NOMO-1 treated with dmso at 0.1 percent for 144 hours (cell line): ENCODE data around the gene PRR11.
"Not testable (repeated sequence)": the region's sequence is repeated elsewhere in the genome, so short reads cannot be mapped to it uniquely, and the experiment has no call there.

ENCODE experiments used
- DNase-seq: peaks from one replicate; lab custom pipeline; 2025; ENCODE audit not compliant: unreplicated experiment; lab: John Stamatoyannopoulos, UW

Gene PRR11

GRCh38 chr17:59155439-59156177 lies at the start of gene PRR11:
Gene PRR11 (plus strand): TSS chr17:59155746. CDS start chr17:59169753, 14,007 bp downstream.
- DNase-seq: peak; percentile 99

DNA sequence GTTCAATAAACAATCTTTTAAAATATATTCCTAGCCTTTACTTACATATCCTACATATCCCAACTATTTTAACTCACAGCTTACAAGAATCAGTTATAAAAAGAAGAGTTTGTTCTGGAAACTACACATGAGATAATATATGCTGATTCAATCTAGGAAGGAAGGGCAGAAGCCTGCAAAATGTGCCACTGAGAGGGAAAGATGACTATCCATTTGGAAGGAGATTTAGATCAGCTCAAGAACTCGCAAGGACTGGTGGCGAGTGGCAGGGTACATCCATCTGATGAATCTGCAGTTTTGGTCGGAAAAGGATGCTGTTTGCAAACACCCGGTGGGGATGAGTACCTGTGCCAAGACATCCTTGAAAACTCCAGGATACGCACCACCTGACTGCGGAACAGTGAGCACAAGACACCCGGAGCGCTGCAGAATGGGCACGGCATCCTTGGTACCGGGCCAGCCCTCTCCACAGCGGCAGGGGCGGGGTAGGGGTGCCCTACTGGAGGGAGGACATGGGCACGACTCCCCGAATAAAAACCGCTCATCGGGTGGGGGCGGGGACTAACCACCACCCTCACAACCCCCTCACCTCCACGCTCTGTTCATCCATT lies 49.6 kb upstream of the PRR11 start:
- DNase-seq: no peak

DNA sequence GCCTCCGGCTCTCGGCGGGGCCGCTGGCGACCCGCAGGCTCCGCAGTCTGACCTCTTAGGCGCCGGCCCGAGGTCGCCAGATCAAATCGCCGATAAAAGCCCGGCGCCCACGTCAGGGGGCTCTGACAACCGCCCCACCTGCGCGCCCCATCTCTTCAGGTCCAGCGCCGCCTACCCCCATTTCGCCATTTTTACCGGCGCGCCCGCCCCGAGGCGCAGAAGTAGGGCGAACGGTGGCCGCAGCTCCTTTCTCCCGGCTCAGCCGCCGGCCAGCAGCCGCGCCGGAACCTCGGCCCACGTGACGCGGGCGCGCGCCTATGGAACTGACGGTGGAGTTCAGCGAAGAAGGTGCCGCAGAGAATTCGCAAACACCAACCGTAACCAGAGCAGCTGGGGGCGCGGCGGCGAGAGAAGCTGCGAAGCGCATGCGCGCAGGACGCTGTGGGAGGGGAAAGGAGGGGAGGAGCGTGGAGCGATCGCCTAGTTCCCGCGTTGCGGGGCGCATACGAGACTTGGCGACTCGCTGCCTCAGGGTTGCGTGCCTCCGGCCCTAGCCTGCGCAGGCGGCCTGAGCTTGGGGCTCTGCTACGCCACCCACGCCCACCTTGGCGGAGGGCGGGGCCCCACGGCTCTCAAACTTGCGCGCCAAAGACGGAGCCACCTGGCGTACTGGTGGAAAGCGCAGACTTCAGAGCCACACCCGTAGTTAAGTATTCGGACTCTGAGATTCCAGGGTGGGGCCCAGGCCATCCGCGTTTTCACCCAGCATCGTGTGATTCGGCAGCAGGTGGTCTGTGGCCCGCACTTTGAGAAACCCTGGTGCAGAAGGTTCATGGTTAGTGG lies 48.9 kb upstream of the PRR11 start, which contains the start of gene TRIM37:
Gene TRIM37, minus strand, starts transcription at position 418 of the 843 bp plus-strand sequence. CDS start 419 bp downstream, outside the sequence.
- DNase-seq: peak; percentile 98

DNA sequence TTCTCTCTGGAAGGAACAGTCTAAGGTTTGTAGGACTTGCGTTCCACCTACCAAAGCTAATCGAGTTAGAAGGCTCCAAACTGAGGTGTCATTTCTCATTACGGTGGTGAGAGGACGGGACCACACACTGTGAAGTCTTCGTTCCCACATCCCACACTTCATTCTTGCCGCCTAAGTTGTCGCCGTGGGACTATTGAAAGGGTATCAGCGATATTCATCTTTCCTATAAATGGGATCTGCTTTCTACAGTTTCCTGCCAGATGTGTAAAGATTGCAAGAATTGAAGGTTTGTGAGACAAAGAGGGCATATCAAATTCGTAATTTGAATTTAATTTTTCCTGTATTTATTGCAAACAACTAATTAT lies 48.3 kb upstream of the PRR11 start:
- no peak for DNase-seq

GRCh38 chr17:59108400-59109102 lies 47.0 kb upstream of the PRR11 start:
- DNase-seq: no peak

DNA sequence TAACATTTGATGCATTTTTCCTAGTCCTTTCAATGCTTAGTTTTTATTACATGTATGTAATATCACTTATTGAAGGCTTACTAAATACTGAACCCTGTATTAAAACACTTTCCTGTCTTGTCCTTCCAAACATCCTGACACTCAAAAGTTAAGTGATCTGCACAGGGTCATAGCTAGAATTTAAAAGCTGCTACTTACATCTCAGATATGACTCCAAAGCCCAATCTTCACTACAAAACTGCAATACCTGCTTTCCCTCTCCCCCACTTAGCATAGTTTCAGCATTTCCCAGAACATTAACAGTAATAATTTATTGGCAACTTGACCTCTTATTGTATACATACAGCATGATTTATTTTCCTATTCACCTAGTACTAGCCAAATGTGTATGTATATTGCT lies 44.6 kb upstream of the PRR11 start:
- no peak for DNase-seq

DNA sequence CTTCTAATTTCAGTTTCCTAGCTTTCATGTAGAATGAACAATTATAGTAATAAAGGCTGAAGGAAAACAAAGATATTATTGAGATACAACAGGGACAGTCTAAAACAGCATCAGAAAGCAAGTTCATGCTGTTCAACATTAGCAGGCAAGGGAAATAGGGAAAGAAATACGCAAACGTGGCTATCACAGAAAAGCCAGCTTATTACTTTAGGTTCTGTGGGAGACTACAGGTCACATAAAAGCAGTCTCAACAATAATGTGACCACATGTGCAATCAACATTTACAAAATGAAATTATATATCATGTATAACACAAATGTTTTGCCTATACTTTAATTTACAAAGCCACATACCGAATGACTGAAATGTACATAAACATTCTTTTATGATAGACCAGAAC lies 44.0 kb upstream of the PRR11 start:
- DNase-seq: no peak

DNA sequence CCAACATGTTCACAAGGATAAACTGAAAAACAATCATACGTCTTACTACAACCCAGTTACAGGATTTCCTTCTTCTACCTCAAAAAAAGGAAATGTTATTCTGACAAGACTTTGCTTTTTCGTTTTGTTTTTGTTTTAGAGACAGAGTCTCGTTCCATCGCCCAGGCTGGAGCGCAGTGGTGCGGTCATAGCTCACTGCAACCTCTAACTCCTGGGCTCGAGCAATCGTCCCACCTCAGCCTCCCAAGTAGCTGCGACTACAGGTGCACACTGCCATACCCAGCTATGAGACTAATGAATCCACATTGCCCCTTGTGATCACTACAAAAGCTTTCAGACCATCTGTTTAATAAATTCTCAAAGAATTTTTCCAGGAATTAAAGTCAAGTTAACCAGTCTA lies 40.1 kb upstream of the PRR11 start:
- no peak for DNase-seq

GRCh38 chr17:59121901-59122480 lies 33.6 kb upstream of the PRR11 start:
- no peak for DNase-seq

GRCh38 chr17:59124665-59125064 lies 30.9 kb upstream of the PRR11 start:
- DNase-seq: no peak

GRCh38 chr17:59126809-59127417 lies 28.6 kb upstream of the PRR11 start:
- no peak for DNase-seq

DNA sequence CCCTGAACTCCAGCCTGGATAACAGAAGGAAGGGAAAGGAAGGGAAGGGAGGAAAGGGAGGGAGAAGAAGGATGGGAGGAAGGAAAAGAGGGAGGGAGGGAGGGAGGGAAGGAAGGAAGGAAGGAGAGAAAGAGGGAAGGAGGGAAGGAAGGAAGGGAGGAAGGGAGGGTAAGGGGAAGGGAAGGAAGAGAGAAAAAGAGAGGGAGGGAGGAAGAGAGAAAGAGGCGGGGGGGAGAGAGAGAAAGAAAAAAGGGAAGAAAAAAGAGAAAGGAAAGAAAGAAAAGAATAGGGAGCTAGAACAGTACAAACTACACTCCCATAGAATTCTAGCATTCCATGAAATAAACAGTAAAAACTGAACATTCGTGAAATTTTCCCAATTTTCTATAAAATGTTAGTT lies 25.7 kb upstream of the PRR11 start:
- no peak for DNase-seq

DNA sequence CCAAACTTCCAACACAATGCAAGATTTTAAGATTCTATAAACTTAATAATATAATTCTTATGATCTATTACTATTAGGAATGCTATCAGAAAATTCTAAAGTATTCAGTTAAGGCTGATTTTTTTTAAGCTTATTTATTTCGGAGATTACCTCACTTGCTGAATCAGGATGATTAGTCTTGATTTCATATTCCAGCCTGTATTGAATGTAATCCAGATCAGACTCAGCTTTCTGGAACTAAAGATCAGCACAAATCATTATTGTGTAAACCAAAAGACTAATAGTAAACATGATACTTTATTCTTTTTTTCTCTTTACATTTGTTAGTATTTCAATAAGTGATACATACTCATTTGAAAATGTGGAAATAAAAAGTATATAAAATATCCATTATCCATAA lies 24.4 kb upstream of the PRR11 start:
- DNase-seq: no peak

DNA sequence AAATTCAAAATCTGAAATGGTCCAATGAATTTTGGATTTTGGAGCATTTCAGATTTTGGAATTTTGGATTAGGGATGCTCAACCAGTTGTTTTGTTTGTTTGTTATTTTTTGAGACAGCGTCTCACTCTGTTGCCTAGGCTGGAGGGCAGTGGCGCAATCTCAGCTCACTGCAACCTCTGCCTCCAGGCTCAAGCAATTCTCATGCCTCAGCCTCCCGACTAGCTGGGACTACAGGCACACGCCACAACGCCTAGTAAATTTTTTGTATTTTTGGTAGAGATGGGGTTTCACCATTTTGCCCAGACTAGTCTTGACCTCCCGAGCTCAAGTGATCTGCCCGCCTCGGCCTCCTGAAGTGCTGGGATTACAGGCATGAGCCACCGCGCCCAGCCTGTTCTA lies 17.2 kb upstream of the PRR11 start:
- not testable (repeated sequence) for DNase-seq

DNA sequence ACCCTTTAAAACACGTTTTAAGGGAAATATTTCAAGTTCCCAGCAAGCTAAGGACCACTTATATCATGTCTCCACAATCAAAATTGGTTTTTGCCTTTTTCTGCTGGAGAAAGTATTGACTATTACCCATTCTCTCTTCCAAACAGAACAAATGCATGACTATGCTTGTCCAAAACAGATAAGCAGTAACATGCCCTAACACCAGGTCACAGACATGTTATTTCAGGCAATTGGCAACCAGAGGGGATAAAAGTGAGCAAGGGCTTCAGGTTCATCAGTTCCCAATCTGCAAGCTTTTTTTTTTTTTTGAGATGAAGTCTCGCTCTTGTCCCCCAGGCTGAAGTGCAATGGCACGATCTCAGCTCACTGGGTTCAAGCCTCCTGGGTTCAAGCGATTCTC lies 15.6 kb upstream of the PRR11 start:
- DNase-seq: no peak

DNA sequence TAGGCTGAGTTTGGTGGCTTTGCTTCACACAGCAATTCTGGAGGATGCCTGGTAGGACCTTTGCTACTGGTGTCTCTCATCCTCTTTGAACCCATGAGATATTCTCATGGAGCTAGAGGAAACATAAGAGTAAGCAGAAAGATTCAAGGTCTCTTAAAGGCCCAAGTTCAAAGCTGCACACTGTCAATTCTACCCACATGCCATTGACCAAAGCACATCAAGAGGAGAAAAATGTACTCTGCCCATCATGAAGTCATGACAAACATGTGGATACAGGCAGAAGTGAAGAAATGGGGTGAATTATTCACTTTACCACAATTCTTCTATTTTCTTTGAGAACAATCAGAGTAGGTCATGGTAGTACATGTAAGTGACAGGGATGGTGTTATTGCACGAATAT lies 13.7 kb upstream of the PRR11 start:
- no peak for DNase-seq

- no peak for DNase-seq
Observed at GRCh38 chr17:59145571-59146096, 9.9 kb upstream of the PRR11 start.

- DNase-seq: no peak
Observed at GRCh38 chr17:59149051-59149450, 6.5 kb upstream of the PRR11 start.

DNA sequence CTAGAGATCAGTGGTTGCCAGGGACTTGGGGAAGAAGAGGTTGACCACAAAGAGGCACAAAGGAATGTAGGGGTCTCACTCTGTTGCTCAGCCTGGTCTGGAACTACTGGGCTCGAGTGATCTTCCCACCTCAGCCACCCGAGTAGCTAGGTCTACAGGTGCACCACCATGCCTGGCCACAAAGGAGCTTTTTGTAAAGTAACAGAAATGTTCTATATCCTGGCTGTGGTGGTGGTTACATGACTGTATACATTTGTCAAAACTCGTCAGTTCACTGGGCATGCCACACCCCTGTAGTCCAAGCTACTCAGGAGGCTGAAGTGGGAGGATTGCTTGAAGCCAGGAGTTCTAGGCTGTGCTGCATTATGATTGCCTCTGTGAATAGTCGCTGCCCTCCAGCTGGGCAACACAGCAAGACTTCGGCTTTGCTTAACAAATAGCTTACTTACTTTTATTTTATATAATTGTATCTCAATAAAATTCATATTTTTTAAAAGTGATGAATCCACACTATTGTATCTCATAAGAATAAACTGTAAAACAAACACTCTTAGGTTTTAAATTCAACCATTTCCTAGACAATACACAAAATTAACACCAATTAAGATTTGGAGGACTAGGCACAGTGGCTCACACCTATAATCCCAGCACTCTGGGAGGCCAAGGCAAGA lies 5.6 kb upstream of the PRR11 start:
- DNase-seq: no peak

DNA sequence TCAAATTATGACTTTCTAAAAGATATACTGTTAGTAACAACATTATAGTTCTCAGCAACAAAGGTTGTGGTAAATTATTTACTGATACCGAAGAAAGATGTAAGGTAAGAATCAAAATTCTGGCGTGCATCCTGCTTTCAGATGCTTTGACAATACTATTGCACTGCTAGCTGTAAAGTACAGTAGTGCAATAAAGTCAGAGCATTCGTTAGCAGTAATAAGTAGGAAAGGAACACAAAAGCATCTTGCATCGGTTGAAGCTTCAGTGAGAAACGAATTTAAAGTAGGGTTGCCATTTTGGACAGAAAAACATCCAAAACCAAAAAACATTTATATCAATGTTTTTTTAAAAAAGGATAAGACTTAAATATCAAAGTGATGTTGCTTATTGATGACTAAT lies 4.5 kb upstream of the PRR11 start:
- DNase-seq: no peak
